T-helper 1 cell treated with Interleukin-12 subunit alpha and Interleukin-12 subunit beta and Interleukin-4 antibody, amounts not matched to agents 30 μg/mL and 1 μg/mL, for 36 hours (primary cell): Measurements from ENCODE around the gene PALD1.

Experiments used
- H3K27ac Mint-ChIP-seq: one replicate; pipeline ENCODE4 v1.8.0; 2021; ENCODE audit warnings: mild to moderate bottlenecking, mixed read lengths
- H3K27me3 Mint-ChIP-seq: one replicate; pipeline ENCODE4 v1.8.0; 2021; ENCODE audit warnings: low read depth, mixed read lengths
- H3K36me3 Mint-ChIP-seq: one replicate; pipeline ENCODE4 v1.8.0; 2021; ENCODE audit warnings: low read depth, mixed read lengths
- H3K4me1 Mint-ChIP-seq: one replicate; pipeline ENCODE4 v1.8.0; 2021; ENCODE audit warnings: low read depth, mixed read lengths
- H3K4me3 Mint-ChIP-seq: one replicate; pipeline ENCODE4 v1.8.0; 2021; ENCODE audit warnings: mild to moderate bottlenecking, moderate library complexity, mixed read lengths
- H3K9me3 Mint-ChIP-seq: one replicate; pipeline ENCODE4 v1.8.0; 2021; ENCODE audit warnings: mixed read lengths

PALD1 gene

GRCh38 chr10:70444744-70445143 is 33.8 kb upstream of the PALD1 start:
- Mint-ChIP-seq H3K9me3 (no peaks in the 10 kb centered on the region), H3K27ac (no peak overlapping the region), H3K27me3 (peaks cover 47% of the 10 kb centered on the region), H3K36me3 (peaks cover 4% of the 10 kb centered on the region), H3K4me1 (peaks cover 8% of the 10 kb centered on the region), H3K4me3 (no peak overlapping the region)

- H3K27ac Mint-ChIP-seq = no peak overlapping the region
- peaks cover 3% of the 10 kb centered on the region for H3K4me1 Mint-ChIP-seq
- no peak overlapping the region for H3K4me3 Mint-ChIP-seq
- peaks cover under 1% of the 10 kb centered on the region for H3K36me3 Mint-ChIP-seq
- no peaks in the 10 kb centered on the region for H3K9me3 Mint-ChIP-seq
- peaks cover 36% of the 10 kb centered on the region for H3K27me3 Mint-ChIP-seq
Observed at GRCh38 chr10:70445718-70446657, 32.6 kb upstream of the PALD1 start.

- Mint-ChIP-seq H3K4me3 (no peak overlapping the region), H3K27ac (no peak overlapping the region), H3K4me1 (no peaks in the 10 kb centered on the region), H3K9me3 (no peaks in the 10 kb centered on the region), H3K27me3 (peaks cover 18% of the 10 kb centered on the region), H3K36me3 (no peaks in the 10 kb centered on the region)
Observed at GRCh38 chr10:70448236-70448635, 30.3 kb upstream of the PALD1 start.

DNA sequence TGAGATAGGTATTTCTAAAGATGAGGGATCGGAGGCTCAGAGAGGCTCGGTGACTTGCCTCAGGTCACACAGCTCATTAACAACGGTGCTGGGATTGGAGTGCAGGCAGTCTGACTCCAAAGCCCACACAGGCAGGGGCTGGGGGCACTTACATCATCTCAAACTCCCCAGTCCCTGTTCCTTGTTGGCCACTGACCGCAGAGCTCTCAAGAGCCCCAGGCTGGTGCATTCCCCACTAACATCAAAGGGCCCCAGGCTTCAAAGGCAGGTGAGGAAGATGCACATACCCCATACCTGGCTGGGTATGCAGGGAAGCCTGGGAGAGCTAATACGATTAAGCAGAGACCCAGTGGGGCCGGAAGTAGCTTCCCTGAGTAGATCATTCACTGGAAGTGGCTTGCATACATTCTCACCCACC is 23.3 kb upstream of the PALD1 start:
- Mint-ChIP-seq H3K4me3 (no peak overlapping the region), H3K36me3 (no peaks in the 10 kb centered on the region), H3K27ac (no peak overlapping the region), H3K27me3 (peaks cover 53% of the 10 kb centered on the region), H3K4me1 (no peaks in the 10 kb centered on the region), H3K9me3 (no peaks in the 10 kb centered on the region)

DNA sequence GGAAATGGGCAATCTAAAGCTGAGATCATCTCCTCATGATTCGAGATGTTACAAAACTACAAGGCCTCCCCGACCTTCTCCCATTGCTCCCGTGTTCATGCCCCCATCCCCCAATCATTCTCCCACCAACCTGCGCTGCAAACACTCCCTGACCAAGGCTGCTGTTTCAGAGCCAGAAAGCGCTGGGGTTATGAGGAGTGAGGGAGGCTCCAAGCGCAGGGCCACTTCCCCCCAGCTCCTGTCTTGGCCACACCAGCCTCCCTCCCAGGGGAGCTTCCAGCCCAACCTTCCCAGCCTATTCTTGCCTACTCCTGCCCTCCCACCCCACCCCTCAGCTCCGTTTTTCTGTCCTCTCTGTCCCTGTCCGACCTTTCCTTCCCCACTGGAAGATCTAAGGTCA is 22.4 kb upstream of the PALD1 start:
- Mint-ChIP-seq H3K4me1 (no peaks in the 10 kb centered on the region), H3K27me3 (peaks cover 60% of the 10 kb centered on the region), H3K36me3 (no peaks in the 10 kb centered on the region), H3K4me3 (no peak overlapping the region), H3K9me3 (no peaks in the 10 kb centered on the region), H3K27ac (no peak overlapping the region)

GRCh38 chr10:70457759-70458305 is 20.7 kb upstream of the PALD1 start:
- no peaks in the 10 kb centered on the region for H3K36me3 Mint-ChIP-seq
- no peak overlapping the region for H3K4me3 Mint-ChIP-seq
- H3K9me3 Mint-ChIP-seq = no peaks in the 10 kb centered on the region
- no peak overlapping the region for H3K27ac Mint-ChIP-seq
- no peaks in the 10 kb centered on the region for H3K4me1 Mint-ChIP-seq
- peaks cover 67% of the 10 kb centered on the region for H3K27me3 Mint-ChIP-seq

- Mint-ChIP-seq H3K27ac (no peak overlapping the region), H3K4me3 (no peak overlapping the region), H3K9me3 (no peaks in the 10 kb centered on the region), H3K4me1 (no peaks in the 10 kb centered on the region), H3K36me3 (no peaks in the 10 kb centered on the region), H3K27me3 (peaks cover 65% of the 10 kb centered on the region)
Observed at GRCh38 chr10:70458329-70459060, 20.1 kb upstream of the PALD1 start.

- no peak overlapping the region for H3K4me3 Mint-ChIP-seq
- H3K4me1 Mint-ChIP-seq = no peaks in the 10 kb centered on the region
- peaks cover 63% of the 10 kb centered on the region for H3K27me3 Mint-ChIP-seq
- no peaks in the 10 kb centered on the region for H3K36me3 Mint-ChIP-seq
- H3K9me3 Mint-ChIP-seq = no peaks in the 10 kb centered on the region
- H3K27ac Mint-ChIP-seq = no peak overlapping the region
Observed at GRCh38 chr10:70459061-70459773, 19.4 kb upstream of the PALD1 start.

DNA sequence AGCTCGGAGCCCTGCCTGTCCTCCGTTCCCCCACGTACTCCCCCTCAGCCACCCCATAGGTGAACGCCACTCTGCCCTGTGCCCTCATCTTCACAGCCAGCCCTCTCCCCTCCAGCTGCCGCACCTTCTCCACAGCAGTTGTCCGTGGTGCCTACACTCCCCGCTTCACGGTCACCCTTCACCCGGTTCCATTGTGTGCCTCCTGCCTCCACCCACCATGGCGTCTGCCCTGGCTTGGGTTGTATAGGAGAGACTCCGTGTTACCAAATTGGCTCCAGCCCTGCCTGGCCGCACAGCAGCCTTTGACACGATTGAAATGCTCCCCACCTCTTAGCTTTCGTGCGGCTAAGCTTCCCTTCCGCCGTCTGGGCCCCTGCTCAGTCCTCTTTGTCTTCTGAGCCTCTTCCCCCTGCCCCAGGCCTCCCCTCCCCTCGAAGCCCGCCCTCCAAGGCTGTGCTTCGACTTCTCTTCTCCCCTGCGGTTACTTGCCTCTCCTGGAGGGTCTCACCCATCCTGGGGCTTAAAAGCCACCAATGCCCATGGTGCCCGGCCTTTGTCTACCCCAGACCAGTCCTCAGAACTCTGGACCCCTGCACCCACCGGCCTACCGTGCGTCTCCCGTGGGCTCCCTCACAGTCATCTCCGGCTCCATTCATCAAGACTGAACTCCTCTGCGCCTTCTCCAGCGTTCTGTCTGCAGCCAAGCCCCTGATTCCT is 18.6 kb upstream of the PALD1 start:
- Mint-ChIP-seq H3K27me3 (peaks cover 62% of the 10 kb centered on the region), H3K27ac (no peak overlapping the region), H3K4me1 (no peaks in the 10 kb centered on the region), H3K4me3 (no peak overlapping the region), H3K36me3 (no peaks in the 10 kb centered on the region), H3K9me3 (no peaks in the 10 kb centered on the region)

DNA sequence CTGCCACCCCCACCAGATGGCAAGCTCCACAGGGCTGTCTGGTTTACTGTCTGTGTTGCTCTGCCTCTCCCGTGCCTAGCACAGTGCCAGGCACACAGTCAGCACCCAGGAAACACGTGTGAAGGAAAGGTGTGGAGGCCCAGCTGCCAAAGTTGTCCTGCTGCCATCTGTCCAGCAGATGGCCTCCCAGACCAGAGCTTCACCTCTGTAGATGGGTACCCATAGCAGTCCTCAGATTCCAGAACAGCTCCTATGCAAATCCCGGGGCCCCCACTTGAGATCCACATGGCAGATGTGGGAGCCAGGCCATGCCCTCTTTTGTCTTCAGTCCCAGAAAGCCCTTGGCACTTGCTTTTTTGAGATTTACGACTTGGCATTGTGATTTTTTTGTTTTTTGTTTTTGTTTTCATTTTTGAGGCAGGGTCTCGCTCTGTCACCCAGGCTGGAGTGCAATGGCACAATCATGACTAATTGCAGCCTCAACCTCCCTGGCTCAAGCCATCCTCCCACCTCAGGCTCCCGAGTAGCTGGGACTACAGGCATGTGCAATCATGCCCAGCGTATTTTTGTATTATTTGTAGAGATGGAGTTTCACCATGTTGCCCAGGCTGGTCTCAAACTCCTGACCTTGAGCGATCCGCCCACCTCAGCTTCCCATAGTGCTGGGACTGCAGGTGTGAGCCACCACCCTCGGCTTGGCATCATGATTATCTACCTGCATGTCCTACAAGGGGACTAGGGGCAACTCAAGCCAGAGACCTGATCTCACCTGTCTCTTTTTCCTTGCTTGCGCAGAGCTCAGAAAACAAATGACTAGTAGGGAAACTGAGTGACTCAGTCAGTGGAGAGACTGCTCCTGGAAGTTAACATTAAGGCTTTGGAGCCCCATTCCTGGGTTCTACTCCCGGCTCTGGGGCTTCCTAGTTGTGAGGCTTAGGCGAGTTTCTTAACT is 16.9 kb upstream of the PALD1 start:
- Mint-ChIP-seq H3K27me3 (peaks cover 52% of the 10 kb centered on the region), H3K9me3 (no peaks in the 10 kb centered on the region), H3K27ac (no peak overlapping the region), H3K4me1 (no peaks in the 10 kb centered on the region), H3K4me3 (no peak overlapping the region), H3K36me3 (no peaks in the 10 kb centered on the region)

- Mint-ChIP-seq H3K27ac (no peak overlapping the region), H3K4me3 (no peak overlapping the region), H3K4me1 (no peaks in the 10 kb centered on the region), H3K36me3 (no peaks in the 10 kb centered on the region), H3K9me3 (no peaks in the 10 kb centered on the region), H3K27me3 (peaks cover 46% of the 10 kb centered on the region)
Observed at GRCh38 chr10:70462349-70462984, 16.1 kb upstream of the PALD1 start.

DNA sequence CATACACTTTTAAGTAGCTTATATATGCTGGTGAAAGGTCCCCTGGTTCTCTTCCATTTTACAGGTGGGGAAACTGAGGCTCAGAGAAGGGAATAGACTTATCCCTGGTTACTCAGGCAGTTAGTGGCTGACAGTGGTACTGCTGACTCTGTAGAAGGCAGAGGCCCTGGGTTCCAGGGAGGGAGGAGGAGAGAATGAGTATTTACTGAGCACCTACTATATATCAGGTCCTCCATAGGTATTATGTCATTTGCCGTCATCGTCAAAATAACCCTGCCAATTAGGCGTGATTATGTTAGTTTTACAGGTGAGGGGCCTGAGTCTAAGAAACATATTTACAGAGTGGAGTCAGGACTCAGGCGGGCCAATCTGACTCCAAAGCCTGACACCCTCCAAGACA is 13.3 kb upstream of the PALD1 start:
- peaks cover 26% of the 10 kb centered on the region for H3K27me3 Mint-ChIP-seq
- H3K27ac Mint-ChIP-seq = no peak overlapping the region
- H3K9me3 Mint-ChIP-seq = no peaks in the 10 kb centered on the region
- no peaks in the 10 kb centered on the region for H3K4me1 Mint-ChIP-seq
- H3K4me3 Mint-ChIP-seq = no peak overlapping the region
- no peaks in the 10 kb centered on the region for H3K36me3 Mint-ChIP-seq

DNA sequence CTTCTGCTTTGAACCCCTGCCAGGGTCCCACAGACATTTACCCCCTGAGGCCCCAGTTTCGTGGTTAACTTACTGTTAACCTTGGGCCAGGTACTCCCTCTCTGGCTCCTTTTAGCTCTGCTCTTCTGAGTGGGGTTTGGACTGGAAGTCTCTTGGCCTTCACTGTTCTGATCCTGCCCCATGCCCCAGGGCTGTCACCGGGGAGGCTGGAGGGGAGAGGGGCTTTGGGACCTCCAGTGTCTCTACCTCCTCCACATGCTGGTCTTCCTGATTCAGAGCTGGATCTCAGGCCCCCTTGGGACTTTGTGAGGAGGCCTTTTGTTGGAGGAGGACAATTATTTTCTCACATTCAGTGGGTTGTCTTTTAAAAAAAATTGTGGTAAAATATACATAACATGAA is 12.7 kb upstream of the PALD1 start:
- Mint-ChIP-seq H3K4me3 (no peak overlapping the region), H3K27me3 (peaks cover 23% of the 10 kb centered on the region), H3K27ac (no peak overlapping the region), H3K9me3 (no peaks in the 10 kb centered on the region), H3K36me3 (no peaks in the 10 kb centered on the region), H3K4me1 (no peaks in the 10 kb centered on the region)
